ENCODE measurements around the gene TREML4. TPM values are rescaled to one million over a fixed set of nuclear protein-coding genes. Genes with fewer than 3 reads are reported as not detected.

Gene TREML4
- total and polyA plus RNA-seq, 8 donors, result not detected

DNA sequence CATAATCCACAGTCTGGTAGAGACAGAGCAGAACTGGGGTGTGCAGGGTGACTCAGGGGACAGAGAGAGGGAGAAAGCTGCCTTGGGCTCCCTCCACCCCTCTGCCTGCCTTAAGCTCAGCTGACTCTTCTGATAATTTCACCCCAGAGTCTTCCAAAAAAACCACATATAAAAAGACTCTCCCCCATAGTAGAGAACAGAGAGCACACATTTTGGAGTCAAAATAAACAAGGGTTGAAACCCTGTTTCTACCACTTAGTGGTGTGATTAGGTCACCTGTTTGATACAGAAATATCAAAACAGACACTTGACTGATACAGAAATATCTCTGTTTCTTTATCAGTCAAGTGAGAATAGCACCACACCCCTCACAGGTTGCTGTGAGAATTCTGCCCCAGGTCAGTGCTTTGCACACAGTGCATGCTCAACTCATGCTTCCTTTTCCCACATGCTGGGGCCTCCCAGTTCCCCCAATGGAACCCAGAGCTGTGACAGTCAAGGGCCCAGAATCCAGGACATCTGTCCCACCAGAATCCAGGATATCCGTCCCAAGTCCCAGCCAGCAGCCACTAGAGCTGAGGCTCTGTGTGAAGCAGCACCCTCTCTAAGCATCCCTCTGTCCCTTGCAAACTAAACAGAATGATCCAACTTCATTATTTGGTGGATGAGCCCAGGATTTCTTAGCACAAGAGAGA lies 28.4 kb upstream of the TREML4 start:
- Histone ChIP-seq H3K27ac (no peak overlapping the region), H3K36me3 (no peaks in the 10 kb centered on the region), H3K4me1 (no peaks in the 10 kb centered on the region), H3K27me3 (no peaks in the 10 kb centered on the region), H3K4me3 (no peak overlapping the region), H3K9me3 (no peaks in the 10 kb centered on the region)
- ATAC-seq, result peak in 1 of 4 donors; percentile 28
- FAIRE-seq, result no peak
- TF ChIP-seq, protein P1, sequence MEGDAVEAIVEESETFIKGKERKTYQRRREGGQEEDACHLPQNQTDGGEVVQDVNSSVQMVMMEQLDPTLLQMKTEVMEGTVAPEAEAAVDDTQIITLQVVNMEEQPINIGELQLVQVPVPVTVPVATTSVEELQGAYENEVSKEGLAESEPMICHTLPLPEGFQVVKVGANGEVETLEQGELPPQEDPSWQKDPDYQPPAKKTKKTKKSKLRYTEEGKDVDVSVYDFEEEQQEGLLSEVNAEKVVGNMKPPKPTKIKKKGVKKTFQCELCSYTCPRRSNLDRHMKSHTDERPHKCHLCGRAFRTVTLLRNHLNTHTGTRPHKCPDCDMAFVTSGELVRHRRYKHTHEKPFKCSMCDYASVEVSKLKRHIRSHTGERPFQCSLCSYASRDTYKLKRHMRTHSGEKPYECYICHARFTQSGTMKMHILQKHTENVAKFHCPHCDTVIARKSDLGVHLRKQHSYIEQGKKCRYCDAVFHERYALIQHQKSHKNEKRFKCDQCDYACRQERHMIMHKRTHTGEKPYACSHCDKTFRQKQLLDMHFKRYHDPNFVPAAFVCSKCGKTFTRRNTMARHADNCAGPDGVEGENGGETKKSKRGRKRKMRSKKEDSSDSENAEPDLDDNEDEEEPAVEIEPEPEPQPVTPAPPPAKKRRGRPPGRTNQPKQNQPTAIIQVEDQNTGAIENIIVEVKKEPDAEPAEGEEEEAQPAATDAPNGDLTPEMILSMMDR (IDR thresholded peaks at IDR 0.05), result no peak
- no peak for DNase-seq
- WGBS, 2 donors, result 79 to 88% methylated on average over 1 of the region's 1 CpG
- intact Hi-C loops (cut with DNase I), result no loop called here

DNA sequence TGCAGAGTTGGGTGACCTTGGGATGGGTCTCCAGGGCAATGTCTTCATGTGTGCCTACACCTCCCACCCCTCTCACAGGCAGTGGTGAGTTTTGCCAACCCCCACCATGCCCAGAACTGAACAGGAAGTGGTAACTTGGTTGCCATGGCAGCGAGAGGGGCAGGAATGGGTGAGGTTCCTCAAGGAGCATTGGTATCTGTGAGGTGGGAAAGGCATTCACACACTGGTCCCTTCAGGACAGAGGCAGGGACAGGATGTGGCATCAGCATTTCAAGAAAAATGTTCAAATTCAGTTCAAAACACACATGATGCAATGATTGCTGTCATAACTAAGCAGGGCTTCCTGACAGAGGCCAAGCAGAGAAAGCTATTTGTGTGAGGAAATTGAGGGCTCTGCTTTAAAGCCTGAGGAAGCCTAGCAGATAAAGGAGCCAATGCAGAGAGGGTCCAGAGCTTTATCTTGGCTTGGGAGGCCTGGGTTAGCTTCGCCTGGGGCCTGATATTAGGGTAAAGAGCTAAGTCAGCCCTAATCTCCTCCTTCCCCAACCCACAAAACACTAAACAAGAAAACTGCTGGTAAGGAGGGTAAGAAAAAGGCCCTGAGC lies 27.8 kb upstream of the TREML4 start:
- no peak overlapping the region for H3K4me3 ChIP-seq
- FAIRE-seq, result no peak
- H3K27ac ChIP-seq, result peak overlapping the region in 2 of 4 donors; percentile 30 to 64
- peak in 2 of 4 donors; percentile 43 to 63 for ATAC-seq
- no peaks in the 10 kb centered on the region for H3K36me3 ChIP-seq
- TF ChIP-seq, protein P1 (IDR thresholded peaks at IDR 0.05), result no peak
- no peaks in the 10 kb centered on the region for H3K9me3 ChIP-seq
- H3K27me3 ChIP-seq, result no peaks in the 10 kb centered on the region
- intact Hi-C loops (cut with DNase I), result no loop called here
- no peaks in the 10 kb centered on the region for H3K4me1 ChIP-seq
- 80 to 83% methylated on average over 2 of the region's 2 CpGs for WGBS, 2 donors
- DNase-seq, result no peak

DNA sequence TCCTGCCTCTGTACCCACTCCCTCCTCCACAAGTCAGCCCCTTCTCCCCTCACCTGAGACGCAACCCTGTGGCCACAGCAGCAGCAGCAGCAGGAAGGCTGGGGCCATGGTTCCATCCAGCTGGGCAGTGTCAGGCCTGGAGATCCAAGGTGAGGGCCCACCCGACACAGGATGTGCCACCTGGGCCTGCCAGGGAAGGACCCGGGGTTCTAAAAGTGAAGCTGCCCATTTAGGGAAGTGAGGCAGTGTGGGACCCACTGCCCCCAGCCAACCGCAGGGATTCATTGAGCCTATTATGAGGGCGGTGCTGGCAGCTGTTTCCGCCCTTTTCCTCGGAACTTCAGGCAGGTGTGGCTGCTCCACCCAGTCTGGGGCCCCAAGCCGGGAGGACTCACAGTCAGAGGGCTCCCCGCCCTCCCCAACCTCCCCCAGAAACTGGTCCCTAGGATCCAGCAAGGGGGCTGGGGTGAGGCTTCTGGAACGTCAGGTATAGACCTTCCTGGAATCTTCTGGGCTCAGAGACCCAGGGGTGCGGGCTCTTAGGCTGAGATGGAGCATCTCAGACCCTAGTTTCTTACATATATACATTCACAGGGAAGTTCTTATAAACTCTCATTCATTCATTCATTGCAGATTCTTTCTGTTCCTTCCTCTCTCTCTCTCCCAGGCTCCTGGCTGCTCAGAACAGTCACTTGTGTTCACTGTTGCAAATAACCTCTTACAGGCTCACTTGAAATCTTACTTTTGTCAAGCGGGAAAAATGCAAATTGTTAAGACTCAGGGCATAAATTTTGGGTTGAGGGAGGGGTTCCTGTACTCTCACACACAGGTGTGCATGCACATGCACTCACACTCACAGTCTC lies 27.0 kb upstream of the TREML4 start, which contains the start of gene TREML2:
TSS of gene TREML2 (minus strand) at position 249 of the 863 bp plus-strand sequence. CDS start at position 108, 141 bp downstream.
- FAIRE-seq (no peak), ATAC-seq (peak in 1 of 4 donors; percentile 22)
- peak within 1 kb of the TSS in 2 of 4 donors; percentile 30 to 64 for H3K27ac ChIP-seq

DNA sequence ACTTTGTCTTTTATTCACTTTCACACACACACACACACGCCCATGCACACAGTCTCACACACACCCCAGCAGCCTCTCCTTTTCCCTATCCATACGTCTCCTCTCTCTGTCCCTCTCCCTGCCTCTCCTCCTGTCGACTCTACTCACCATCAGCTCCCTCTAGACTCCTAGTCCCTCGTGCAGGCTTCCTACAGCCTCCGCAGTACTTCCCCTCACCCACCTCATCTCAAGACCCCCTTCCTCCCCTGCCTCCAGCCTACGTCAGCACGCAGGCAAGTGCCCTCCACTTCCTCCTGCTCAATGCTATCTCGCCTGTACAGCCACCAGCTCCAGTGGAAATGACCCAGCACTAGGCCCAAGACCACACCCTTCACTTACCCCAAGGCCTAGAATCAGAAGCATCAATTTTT lies 26.4 kb upstream of the TREML4 start:
- FAIRE-seq (no peak), ATAC-seq (no peak), DNase-seq (no peak)
- TF ChIP-seq, protein P1 (IDR thresholded peaks at IDR 0.05), result no peak
- H3K36me3 ChIP-seq, result no peaks in the 10 kb centered on the region
- WGBS, 2 donors, result 59 to 61% methylated on average over 8 of the region's 8 CpGs
- no peaks in the 10 kb centered on the region for H3K9me3 ChIP-seq
- H3K27ac ChIP-seq, result no peak overlapping the region
- intact Hi-C loops (cut with DNase I), result no loop called here
- H3K27me3 ChIP-seq, result no peaks in the 10 kb centered on the region
- H3K4me1 ChIP-seq, result no peaks in the 10 kb centered on the region
- H3K4me3 ChIP-seq, result no peak overlapping the region

More for the DNA sequence above, 27.0 kb upstream of the TREML4 start, which contains the start of gene TREML2:
- 75 to 78% methylated on average over 12 of the region's 12 CpGs for WGBS, 2 donors
- DNase-seq, result no peak
- no peaks in the 10 kb centered on the region for H3K27me3 ChIP-seq
- H3K4me1 ChIP-seq, result no peaks in the 10 kb centered on the region
- H3K4me3 ChIP-seq, result no peak within 1 kb of the TSS
- no peaks in the 10 kb centered on the region for H3K9me3 ChIP-seq
- H3K36me3 ChIP-seq, result no peaks in the 10 kb centered on the region
- intact Hi-C loops (cut with DNase I), result no loop called here
- TF ChIP-seq, protein P1 (IDR thresholded peaks at IDR 0.05), result no peak

Measured in pancreas (tissue), 10 donors.